Breast epithelium (tissue), 3 donors: ENCODE data around the gene KIAA1586.

ENCODE experiments used
- CTCF ChIP-seq, 3 donors: fragments of 450-650 bp; IDR thresholded peaks; one replicate each; pipeline ENCODE4 v1.5.1; 2016 to 2017; ENCODE audit warnings: antibody characterized with exemption in 3 of 3, mild to moderate bottlenecking in 3 of 3, moderate library complexity in 3 of 3
- POLR2AphosphoS5 ChIP-seq, 3 donors: sonication (generic); formaldehyde crosslinking; IDR thresholded peaks; one replicate each; pipeline ENCODE4 v1.6.1; 2017; ENCODE audit warnings: antibody characterized with exemption in 3 of 3

GRCh38 chr6:57072108-57072507 lies 25.6 kb downstream of the KIAA1586 start:
- TF ChIP-seq CTCF (IDR thresholded peaks at IDR 0.05) (no peak), POLR2AphosphoS5 (IDR thresholded peaks at IDR 0.05) (no peak)
